Measurements from ENCODE around the gene OPN3. TPM values are rescaled to one million over a fixed set of nuclear protein-coding genes. Genes with fewer than 3 reads are reported as not detected.

OPN3 gene
- total RNA-seq, 1 donor from 2014 or later = 19.9 TPM

GRCh38 chr1:241647658-241648057 is 7.5 kb upstream of the OPN3 start:
- no peak for DNase-seq (ENCODE audit: low spot score, unreplicated experiment)

GRCh38 chr1:241646201-241646600 is 6.0 kb upstream of the OPN3 start:
- DNase-seq (ENCODE audit: low spot score, unreplicated experiment) = no peak
- no peak overlapping the region for H3K4me3 Mint-ChIP-seq (ENCODE audit: low read depth)
- H3K4me1 Mint-ChIP-seq (ENCODE audit: low read depth) = no peaks in the 10 kb centered on the region
- H3K27ac Mint-ChIP-seq = no peak overlapping the region
- no peak for TF ChIP-seq CTCF (IDR thresholded peaks at IDR 0.05; ENCODE audit: unreplicated experiment)
- no peaks in the 10 kb centered on the region for H3K36me3 Mint-ChIP-seq (ENCODE audit: insufficient read depth)
- H3K9me3 Mint-ChIP-seq (ENCODE audit: low read depth) = peaks cover 13% of the 10 kb centered on the region
- peaks cover 18% of the 10 kb centered on the region for H3K27me3 Mint-ChIP-seq

More at GRCh38 chr1:241647658-241648057, 7.5 kb upstream of the OPN3 start:
- H3K27me3 Mint-ChIP-seq = peaks cover 26% of the 10 kb centered on the region
- no peak for TF ChIP-seq CTCF (IDR thresholded peaks at IDR 0.05; ENCODE audit: unreplicated experiment)
- H3K4me1 Mint-ChIP-seq (ENCODE audit: low read depth) = no peaks in the 10 kb centered on the region
- H3K9me3 Mint-ChIP-seq (ENCODE audit: low read depth) = peaks cover 4% of the 10 kb centered on the region
- no peaks in the 10 kb centered on the region for H3K36me3 Mint-ChIP-seq (ENCODE audit: insufficient read depth)
- H3K4me3 Mint-ChIP-seq (ENCODE audit: low read depth) = no peak overlapping the region
- no peak overlapping the region for H3K27ac Mint-ChIP-seq

- H3K4me1 Mint-ChIP-seq (ENCODE audit: low read depth) = peaks cover 2% of the 10 kb centered on the region
- no peak for TF ChIP-seq CTCF (IDR thresholded peaks at IDR 0.05; ENCODE audit: unreplicated experiment)
- DNase-seq (ENCODE audit: low spot score, unreplicated experiment) = no peak
- H3K27ac Mint-ChIP-seq = no peak overlapping the region
- H3K36me3 Mint-ChIP-seq (ENCODE audit: insufficient read depth) = no peaks in the 10 kb centered on the region
- H3K27me3 Mint-ChIP-seq = peaks cover 8% of the 10 kb centered on the region
- H3K9me3 Mint-ChIP-seq (ENCODE audit: low read depth) = peaks cover 13% of the 10 kb centered on the region
- H3K4me3 Mint-ChIP-seq (ENCODE audit: low read depth) = no peak overlapping the region
These were observed 5.0 kb upstream of the OPN3 start for GRCh38 chr1:241645199-241645598.

GRCh38 chr1:241644259-241644658 is 4.1 kb upstream of the OPN3 start:
- Mint-ChIP-seq H3K4me1 (ENCODE audit: low read depth) (peaks cover 2% of the 10 kb centered on the region), H3K27ac (no peak overlapping the region), H3K9me3 (ENCODE audit: low read depth) (peaks cover 9% of the 10 kb centered on the region), H3K36me3 (ENCODE audit: insufficient read depth) (no peaks in the 10 kb centered on the region), H3K4me3 (ENCODE audit: low read depth) (no peak overlapping the region), H3K27me3 (no peaks in the 10 kb centered on the region)
- TF ChIP-seq CTCF (IDR thresholded peaks at IDR 0.05; ENCODE audit: unreplicated experiment) = no peak
- no peak for DNase-seq (ENCODE audit: low spot score, unreplicated experiment)

- H3K4me1 Mint-ChIP-seq (ENCODE audit: low read depth) = peaks cover 13% of the 10 kb centered on the region
- H3K36me3 Mint-ChIP-seq (ENCODE audit: insufficient read depth) = no peaks in the 10 kb centered on the region
- H3K27ac Mint-ChIP-seq = peak overlapping the region; percentile 8
- DNase-seq (ENCODE audit: low spot score, unreplicated experiment) = no peak
- no peak overlapping the region for H3K4me3 Mint-ChIP-seq (ENCODE audit: low read depth)
- no peak for TF ChIP-seq CTCF (IDR thresholded peaks at IDR 0.05; ENCODE audit: unreplicated experiment)
- H3K9me3 Mint-ChIP-seq (ENCODE audit: low read depth) = peaks cover 9% of the 10 kb centered on the region
- H3K27me3 Mint-ChIP-seq = no peaks in the 10 kb centered on the region
These were observed 2.4 kb upstream of the OPN3 start for GRCh38 chr1:241642593-241642944.

Measured in progenitor cell of endocrine pancreas (in vitro differentiated cells).